HG03280 (cell line): ENCODE results near the gene USP54.

ENCODE experiments used
- ATAC-seq: cut with Tn5 transposase; IDR thresholded peaks from one replicate; pipeline ENCODE4 v1.9.1; 2021; ENCODE audit warnings: mild to moderate bottlenecking, moderate library complexity; ENCODE audit not compliant: unreplicated experiment

USP54 gene

DNA sequence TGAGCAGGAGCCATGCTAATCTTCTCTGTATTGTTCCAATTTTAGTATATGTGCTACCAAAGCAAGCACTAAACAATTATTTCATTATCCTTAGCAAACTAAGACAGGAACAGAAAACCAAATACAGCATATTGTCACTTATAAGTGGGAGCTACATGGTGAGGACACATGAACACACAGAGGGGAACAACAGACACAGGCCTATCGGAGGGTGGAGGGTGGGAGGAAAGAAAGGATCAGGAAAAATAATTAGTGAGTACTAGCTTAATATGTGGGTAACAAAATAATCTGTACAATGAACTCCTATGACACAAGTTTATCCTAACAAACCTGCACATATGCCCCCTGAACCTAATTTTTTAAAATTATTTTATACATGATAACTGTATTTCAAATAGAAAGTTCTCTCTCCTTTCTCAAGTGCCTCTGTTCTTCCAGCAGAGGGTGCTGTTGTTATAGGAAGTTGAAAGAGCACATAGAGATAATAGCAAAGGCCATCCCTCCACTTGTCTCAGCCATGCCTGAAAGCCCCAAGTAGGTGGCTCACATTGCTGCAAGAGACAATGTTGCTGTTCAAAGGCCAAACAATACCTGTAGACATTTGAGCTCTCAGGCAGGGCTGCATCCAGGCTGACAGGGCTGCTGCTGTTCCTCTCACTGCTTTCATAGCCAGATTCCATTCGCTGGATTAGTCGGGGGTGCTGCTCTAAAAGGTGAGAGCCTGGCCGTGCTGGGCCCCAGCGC is 61.9 kb downstream of the USP54 start:
- peak; percentile 64 for ATAC-seq

DNA sequence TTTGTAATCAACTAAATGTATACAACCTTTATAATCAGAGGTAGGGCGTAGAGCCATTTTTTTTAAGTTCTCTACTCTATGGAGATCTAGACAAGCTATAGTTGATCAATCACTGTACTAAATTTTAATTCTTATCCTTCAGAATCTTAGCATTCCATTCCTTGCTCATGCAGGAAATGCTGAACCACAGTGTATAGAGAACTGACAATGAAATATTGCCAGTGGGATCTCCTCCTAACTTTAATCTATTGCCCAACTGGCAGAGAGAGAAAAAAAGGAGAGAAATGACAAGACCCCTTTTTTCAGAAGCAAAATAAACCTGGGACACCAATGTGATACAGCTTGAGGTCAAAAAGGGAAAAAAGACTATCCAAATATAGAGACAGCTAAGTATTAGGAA is 68.9 kb downstream of the USP54 start:
- ATAC-seq: no peak

DNA sequence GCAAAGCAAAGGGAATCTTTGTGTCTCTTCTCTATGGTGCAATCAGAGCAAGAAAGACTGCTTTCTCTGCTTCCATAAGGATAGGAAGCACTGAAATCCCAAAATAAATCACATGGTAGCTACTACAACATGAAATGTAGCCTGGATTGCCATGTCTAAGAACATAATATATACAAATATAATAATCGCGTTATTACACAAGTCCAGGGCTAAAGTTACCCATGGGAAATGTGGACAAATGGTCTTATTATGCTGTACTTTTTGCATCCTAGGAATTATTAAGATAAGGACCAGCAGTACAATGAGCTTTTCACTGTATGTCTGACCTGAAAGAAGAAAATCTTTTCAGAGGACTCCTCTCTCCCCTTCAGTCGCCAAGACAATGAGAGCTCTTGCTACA is 71.8 kb downstream of the USP54 start:
- no peak for ATAC-seq

DNA sequence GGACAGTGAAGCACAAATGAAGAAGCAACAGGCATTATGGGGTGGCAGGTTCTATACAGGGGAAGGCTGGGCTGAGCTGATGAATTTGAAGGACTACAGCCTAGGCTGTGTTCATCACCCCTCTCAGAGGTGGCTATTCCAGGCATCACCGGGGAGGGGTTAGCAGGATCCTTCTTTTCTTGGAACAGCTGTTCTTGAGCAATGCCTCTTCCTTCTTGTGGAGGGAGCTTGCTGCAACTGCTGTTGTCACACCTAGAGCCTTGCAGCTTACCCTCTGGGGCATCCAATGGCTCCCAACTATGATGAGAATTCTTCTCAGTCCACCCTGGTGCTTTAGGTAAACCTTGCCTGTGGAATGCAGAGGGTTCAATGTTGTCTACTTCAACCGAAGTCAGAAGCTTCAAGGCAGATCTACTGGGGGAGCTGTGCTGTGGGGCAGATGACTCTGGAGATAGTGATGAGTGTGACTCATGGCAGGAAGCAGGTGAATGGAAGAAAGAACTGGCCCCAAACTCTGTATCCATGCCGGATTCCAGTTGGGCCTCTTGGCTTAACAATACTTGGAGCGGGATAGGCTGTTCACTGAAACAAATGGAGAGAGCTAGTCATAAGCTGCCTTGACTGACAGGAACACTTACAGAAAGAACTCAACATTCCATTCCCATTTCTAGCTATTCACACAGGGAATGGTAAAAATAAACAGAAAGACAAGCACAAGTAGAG is 73.8 kb downstream of the USP54 start:
- ATAC-seq: no peak

DNA sequence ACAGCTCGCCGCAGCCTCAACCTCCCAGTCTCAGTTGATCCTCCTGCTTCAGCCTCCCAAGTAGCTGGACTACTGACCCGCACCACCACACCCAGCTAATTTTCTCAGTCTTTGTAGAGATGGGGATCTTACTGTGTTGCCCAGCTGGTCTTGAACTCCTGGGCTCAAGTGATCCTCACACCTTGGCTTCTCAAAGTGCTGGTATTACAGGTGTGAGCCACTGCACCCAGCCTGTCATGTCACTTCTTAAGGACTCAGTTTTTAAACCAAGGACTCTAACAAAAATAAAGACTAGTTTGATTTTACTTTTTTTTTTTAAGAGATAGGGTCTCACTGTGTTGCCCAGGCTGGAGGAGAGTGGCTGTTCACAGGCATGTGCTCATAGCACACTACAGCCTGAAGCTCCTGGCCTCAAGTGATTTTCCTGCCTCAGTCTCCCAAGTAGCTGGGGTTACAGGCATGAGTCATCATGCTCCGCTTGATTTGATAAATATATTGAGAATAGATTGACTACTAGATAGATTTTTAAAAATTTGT is 78.9 kb downstream of the USP54 start:
- no peak for ATAC-seq

DNA sequence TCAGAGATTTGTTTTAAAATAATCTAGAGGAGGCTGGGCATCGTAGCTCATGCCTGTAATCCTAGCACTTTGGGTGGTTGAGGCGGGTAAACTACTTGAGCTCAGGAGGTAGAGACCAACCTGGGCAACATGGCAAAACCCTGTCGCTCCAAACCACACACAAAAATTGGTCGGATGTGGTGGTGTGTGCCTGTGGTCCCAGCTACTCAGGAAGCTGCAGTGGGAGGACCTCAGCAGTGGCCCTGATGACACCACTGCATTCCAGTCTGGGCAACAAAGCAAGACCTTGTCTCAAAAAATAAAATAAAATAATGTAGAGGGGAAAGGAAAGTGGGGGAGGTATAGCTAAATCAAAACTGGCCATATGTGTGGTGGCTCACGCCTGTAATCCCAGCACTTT is 81.4 kb downstream of the USP54 start:
- ATAC-seq: no peak

DNA sequence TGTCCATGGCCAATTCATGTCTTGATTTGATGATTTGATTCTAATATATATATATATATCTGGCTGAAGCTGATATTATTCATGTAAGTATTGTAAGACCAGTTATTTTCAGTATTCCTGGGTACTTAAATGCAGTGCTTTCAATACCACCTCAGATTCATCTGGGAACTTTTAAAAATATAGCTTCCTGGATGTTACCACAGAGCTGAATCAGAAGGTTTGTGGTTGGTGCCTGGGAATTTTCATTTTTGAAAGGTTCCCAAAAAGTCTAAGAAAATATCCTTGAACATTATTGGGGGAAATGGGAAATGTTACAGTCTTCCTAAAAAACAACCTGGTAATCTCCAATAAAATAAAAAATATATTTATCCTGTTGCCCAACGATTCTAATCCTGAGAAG is 84.7 kb downstream of the USP54 start:
- no peak for ATAC-seq

DNA sequence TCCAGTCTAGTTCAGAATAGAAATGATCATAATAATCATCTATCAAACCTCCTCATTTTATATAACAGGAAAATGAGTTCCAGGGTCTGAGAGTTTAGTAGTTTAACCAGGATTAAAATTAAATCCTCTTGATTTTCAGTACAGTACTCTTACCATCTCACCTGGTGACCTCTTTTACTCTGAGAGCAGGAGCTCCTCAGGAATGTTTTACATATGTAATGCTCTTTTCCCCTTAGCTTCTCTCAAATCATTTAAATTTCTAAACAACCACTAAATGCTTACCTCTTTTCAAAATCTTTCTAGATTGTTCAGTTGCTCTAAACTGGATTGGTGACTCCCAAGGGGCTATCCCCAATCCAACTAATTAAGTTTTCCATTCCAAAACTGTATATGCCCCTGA is 85.1 kb downstream of the USP54 start:
- ATAC-seq: no peak

DNA sequence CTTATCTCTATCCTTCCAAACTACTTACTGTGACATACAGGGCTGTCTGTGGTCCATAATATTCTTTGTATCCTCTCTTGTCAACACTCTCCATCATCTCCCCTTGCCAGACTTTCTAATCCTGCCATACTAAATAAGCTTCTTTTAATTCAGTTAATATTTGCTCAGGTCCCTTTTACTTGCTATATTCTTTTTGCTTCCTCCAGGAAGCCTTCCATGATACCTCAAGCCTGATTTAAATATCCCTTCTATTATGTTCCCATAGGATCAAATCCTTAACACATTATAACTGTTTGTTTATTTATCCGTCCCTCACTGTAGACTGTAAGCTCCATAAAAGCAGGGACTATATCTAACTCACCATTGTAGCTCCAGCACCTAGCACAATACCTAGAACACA is 88.1 kb downstream of the USP54 start:
- ATAC-seq: no peak

DNA sequence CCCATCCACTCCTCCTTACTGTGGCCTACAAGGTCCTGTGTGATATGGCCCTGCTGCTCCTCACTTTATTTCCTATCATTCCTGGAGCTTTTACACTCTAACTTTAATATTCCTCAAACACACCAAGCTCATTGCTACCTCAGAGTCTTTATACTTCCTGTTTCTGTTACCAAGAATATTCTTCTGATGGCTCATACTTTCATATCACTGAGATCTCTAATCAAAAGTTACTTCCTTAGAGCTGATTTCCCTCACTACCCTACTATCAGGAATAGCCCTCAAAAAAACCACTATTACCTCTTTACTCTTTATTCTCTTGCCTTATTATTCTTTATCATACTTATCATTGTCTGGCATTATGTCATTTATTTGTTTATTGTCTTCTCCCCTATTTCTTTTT is 89.5 kb downstream of the USP54 start:
- ATAC-seq: no peak

DNA sequence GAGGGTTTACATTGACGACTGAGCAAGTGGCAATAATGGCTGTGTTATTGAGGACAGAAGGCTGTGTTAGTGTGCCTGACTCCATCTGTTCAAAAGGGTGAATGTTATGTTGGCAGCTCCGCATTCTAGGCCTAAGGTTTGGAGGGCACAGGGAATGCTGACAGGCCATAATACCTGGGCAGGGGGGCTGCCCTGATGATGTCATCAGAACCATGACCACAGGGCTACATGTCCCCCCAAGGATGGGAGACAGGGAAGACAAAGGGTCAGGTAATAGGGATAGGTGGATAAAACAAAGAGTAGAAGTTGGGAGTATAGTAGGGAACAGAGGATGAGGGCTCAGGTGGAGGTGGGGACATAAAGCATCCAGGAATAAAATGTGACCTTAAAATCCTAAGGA is 93.5 kb downstream of the USP54 start:
- no peak for ATAC-seq

DNA sequence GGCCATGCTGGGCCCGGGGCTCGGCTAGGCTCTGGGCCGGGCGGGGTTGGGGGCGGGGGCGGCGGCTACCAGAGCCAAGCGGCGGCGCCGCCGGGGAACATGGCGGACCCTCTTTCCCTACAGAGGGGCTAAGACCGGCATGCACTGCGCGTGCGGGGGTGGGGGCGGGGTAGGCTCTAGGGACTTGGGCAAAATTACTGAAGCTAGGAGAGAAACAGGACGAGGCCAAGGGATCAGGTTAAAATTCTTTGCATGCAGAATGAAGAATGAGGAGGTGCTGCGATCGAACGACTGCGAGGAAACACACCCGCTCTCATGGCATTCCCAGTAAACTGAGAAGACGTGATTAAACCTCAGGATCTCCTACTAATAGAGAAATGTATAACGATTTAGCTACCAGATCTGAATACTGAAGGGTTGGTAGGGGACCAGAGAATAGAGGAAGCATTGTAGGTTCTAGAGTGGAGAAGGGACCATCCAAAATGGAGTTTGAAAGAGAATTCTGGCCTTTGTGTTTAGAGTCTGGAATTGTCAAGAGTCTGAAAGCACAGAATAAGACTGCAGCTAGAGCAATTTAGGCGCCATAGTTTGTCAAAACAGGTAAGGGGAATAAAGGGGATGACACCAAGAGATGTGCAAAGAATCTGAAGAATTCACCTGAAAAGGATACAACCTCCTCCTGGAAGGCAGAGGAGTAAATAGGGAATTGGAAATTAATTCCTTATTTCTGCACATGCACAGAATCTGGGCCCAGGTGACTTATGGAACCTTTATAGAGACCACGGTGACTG is 95.1 kb downstream of the USP54 start, which contains the start of gene PPP3CB:
Gene PPP3CB (minus strand): TSS at position 141 of the 791 bp plus-strand sequence. CDS start 135 bp downstream, at position 6.
- ATAC-seq: peak; percentile 56

DNA sequence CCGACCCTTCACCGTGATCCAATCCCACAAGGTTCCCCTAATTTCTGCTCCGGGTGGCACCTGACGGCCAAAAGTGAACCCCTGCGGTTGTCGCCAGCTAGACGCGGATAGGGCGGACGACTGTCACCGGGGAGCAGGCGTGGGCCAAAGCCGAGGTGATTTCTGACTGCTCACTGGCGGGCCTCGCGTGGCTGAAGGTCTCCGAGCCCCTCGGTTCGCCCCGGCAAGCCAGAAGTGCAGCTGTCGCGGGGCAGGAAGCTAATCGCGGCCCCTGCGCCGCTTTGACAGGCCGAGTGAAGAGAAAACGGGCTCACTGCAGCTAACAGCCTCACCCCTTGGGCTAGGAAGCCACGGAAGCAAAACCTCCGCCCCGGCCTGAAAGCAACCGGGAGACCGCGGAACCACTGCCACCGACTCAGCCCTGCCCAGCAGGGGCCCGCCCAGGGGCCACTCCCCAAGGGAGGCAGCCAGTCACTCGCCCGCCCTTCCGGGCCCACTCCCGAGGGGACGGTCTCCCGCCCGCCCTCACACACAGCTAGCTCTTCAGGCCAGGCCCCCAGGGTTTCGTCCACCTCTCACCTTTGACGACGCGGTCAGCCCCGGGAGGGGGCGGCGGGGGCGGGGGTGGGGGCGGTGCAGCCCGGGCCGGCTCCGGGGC is 95.8 kb downstream of the USP54 start:
- peak; percentile 95 for ATAC-seq

DNA sequence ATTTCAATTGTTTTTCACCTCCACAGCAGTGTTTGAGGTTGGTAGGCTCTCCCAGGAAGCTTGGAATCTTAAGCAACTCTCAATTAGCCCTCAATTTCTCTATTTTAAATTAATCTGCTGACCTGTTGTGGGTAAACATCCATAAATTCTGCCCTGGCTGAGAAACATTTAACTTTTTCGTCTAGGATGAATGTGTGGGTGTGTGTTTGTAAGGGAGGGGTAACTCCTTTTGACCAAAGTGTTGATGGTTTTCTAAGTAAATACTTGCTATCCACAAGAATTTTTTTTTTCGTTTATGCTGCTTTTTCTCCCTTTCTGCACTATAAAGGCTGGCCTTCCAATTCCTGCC is 96.3 kb downstream of the USP54 start:
- no peak for ATAC-seq

DNA sequence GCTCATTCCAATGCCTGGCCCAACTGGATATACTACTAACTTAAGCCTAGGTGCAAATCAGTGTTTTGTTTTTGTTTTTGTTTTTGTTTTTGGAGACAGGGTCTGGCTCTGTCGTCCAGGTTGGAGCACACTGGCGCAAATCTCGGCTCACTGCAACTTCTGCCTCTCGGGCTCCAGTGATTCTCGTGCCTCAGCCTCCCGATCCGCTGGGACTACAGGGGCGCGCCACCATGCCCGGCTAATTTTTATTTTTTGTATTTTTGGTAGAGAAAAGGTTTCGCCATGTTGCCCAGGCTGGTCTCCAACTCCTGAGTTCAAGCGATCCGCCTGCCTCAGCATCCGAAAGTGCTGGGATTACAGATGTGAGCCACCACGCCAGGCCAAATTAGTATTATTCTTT is 96.9 kb downstream of the USP54 start:
- no peak for ATAC-seq

DNA sequence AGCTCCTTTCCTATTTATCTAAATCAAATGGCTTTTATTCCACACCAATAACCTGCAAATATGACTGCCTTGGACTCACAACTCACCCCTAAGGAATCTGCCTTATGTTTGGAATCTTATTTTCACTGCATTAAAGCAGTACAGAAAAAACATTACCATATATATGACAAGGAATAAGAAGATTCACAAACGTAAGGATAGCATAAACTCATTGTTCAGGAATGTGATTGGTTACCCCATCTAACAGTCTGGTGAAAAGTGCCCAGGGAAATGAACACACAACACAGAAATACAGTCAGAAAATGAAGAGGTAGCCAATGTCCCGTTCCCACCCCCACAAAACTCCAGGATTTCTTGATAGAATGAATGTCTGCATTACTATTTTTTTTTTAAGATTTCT is 97.4 kb downstream of the USP54 start:
- ATAC-seq: no peak

DNA sequence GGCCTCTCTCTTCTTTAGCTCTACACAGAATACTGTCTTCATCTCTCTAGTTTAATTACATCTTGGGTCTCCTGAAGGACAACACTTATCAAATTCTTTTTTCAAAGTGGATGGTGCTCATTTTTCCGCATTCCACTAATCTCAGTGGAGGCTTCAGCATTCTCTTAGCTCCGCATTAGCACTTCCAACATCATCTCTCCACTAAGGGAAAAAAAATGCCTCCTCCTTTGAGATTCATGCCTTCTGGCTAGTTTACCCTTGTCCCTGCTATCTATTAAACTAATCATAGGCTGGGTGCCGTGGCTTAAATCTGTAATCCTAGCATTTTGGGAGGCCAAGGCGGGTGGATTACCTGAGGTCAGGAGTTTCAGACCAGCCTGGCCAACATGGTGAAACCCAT is 104.5 kb downstream of the USP54 start:
- ATAC-seq: no peak

DNA sequence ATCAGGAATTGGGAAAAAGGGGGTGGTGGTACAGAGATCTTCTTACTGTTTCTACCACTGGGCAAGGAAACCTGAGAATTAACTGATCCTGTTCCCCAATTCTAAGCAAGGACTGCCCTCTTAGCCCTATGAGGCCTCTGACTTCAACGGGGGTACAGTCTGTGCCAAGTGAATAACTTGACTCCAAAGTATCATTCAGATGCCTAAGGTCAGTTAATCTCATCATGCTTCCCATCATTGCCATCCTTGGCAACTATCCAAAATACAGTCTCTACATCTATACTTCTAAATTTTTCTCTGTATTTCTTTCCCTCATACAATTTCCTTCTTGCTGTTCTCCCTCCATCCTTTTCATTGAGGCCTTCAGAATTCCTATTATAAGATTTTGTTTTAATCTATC is 105.8 kb downstream of the USP54 start:
- ATAC-seq: no peak

DNA sequence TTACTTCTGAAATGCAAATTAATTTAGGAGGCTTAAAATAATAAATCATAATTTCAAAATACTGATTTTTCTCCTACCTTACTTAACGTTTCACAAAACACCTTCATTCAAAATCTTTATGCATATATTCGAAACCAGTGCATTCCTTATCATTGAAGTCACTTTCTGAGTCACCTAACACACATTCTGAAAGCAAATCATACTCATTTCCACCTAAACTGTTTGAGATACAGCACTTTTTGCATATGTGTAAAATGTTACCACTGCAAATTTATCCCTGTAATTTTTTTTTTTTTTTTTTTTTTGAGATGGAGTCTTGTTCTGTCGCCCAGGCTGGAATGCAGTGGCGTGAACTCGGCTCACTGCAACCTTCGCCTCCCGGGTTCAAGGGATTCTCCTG is 111.0 kb downstream of the USP54 start:
- ATAC-seq: no peak

DNA sequence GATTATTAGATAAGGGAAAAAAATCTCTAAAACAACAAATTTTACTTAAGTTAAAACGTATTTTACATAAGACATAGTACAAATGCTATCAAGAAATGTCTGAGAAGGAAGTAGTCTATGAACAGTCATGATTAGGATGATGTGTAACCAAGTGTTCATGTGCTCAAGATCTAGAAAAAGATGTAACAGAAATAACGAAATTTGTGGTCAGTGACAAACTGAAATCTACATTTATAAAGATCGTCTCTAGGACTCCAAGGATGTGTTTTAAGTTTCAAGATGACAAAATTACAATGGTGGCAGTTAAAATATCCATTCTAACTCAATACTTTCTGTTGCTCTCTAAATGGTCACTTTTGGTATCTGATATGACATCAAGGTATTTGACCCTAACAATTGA is 112.5 kb downstream of the USP54 start:
- no peak for ATAC-seq

DNA sequence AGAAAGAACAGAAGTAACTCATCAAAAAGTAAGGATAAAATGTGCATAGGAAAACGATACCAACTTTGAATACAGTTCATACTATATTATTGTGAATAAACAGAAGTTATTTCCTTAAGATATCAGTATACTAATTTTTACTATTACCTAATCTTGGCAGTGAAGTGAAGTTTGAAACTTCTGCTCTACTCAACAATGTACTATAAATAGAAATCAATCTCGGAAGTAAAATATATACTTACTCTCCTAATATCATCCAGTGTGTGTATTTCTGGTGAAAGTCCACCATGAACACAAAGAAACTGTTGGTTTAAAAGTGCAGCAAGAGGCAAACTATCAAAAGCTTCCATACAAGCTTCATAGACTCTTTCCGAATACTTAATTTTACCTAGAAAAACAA is 119.9 kb downstream of the USP54 start:
- no peak for ATAC-seq
